Measurements from ENCODE around the gene WDR54.
A peak's percentile ranks its signal among the peaks of the same experiment; 100 is the strongest.
"Not testable (repeated sequence)": the region's sequence is repeated elsewhere in the genome, so short reads cannot be mapped to it uniquely, and the experiment has no call there.

WDR54 gene

GRCh38 chr2:74470742-74471141 lies 49.2 kb downstream of the WDR54 start:
- H3K4me1 ChIP-seq (ENCODE audit: control insufficient read depth, insufficient read depth, low read length); CTCF ChIA-PET; H3K4me3 ChIP-seq (ENCODE audit: low read depth, low read length); H3K9me3 ChIP-seq (ENCODE audit: control insufficient read depth, insufficient read depth, low read depth, low read length); H3K27ac ChIP-seq (ENCODE audit: extremely low read depth, low read depth, low read length): not testable (repeated sequence)
- 0 out of 2 replicates have a peak, but pooled peaks have one; percentile 14 for TF ChIP-seq ZNF362 (tag by site-specific recombination; IDR thresholded peaks at IDR 0.05)
- peaks cover 8 to 17% of the 10 kb centered on the region in 2 experiments; a peak in 2 of 3 replicates for H3K36me3 ChIP-seq (ENCODE audit: control insufficient read depth in 2 of 2, insufficient read depth in 1 of 2, low read length in 2 of 2)
- POLR2A ChIA-PET: interaction anchor here (1.0 to 4.0 kb wide), 3 partner anchors 10 to 59 kb away, joined by 3 to 44 read pairs (median 13); partner anchors contain the start of genes AUP1, HTRA2 and WBP1

- H3K9me3 ChIP-seq (ENCODE audit: control insufficient read depth, insufficient read depth, low read depth, low read length): no peaks in the 10 kb centered on the region
- peaks cover 14 to 23% of the 10 kb centered on the region in 2 experiments; a peak in 2 of 3 replicates for H3K36me3 ChIP-seq (ENCODE audit: control insufficient read depth in 2 of 2, insufficient read depth in 1 of 2, low read length in 2 of 2)
- H3K27ac ChIP-seq (ENCODE audit: extremely low read depth, low read depth, low read length): peak overlapping the region; percentile 87
- peak overlapping the region; percentile 55 for H3K4me3 ChIP-seq (ENCODE audit: low read depth, low read length)
- CTCF ChIA-PET: no interaction called here
- TF ChIP-seq ZNF600 (tag by site-specific recombination; IDR thresholded peaks at IDR 0.05): no peak
- no peak for TF ChIP-seq SP7 (tag by site-specific recombination; IDR thresholded peaks at IDR 0.05)
- TF ChIP-seq ZNF362 (tag by site-specific recombination; IDR thresholded peaks at IDR 0.05): peak; percentile 92
- 0 out of 2 replicates have a peak, but pooled peaks cover 2% of the 10 kb centered on the region for H3K4me1 ChIP-seq (ENCODE audit: control insufficient read depth, insufficient read depth, low read length)
- POLR2A ChIA-PET: interaction anchor here (0.6 to 4.0 kb wide), 8 partner anchors 10 to 293 kb away, joined by 3 to 44 read pairs (median 4); partner anchors contain the start of genes AUP1, CCDC142, HTRA2 and TTC31
Observed at GRCh38 chr2:74471332-74472065, 50.0 kb downstream of the WDR54 start.

GRCh38 chr2:74472086-74472944 lies 50.8 kb downstream of the WDR54 start, which contains the start of gene MRPL53:
Gene MRPL53, minus strand, starts transcription at chr2:74472680. Its CDS starts 20 bp downstream, at chr2:74472660.
- ChIA-PET POLR2A (interaction anchor here (0.9 to 4.0 kb wide), 9 partner anchors 9 to 118 kb away, joined by 3 to 44 read pairs (median 5); partner anchors contain the start of genes AUP1, CCDC142, HTRA2 and INO80B), CTCF (interaction anchor here (0.8 to 1.5 kb wide), 4 partner anchors 10 to 195 kb away, joined by 3 to 14 read pairs (median 3); partner anchors contain the start of genes CCDC142, INO80B and TTC31)
- 0 out of 2 replicates have a peak, but pooled peaks cover 2% of the 10 kb centered on the region for H3K4me1 ChIP-seq (ENCODE audit: control insufficient read depth, insufficient read depth, low read length)
- TF ChIP-seq ZBTB21 (tag by site-specific recombination; IDR thresholded peaks at IDR 0.05) (peak; percentile 58; the same call in 1 of the 2 replicates), ZSCAN18 (tag by site-specific recombination; IDR thresholded peaks at IDR 0.05) (no peak), ZNF362 (tag by site-specific recombination; IDR thresholded peaks at IDR 0.05) (no peak), ZNF155 (tag by site-specific recombination; IDR thresholded peaks at IDR 0.05) (no peak), ZNF398 (tag by site-specific recombination; IDR thresholded peaks at IDR 0.05) (no peak), ZNF639 (tag by site-specific recombination; IDR thresholded peaks at IDR 0.05) (no peak; the same call in none of the 2 replicates), FEZF1 (tag by site-specific recombination; IDR thresholded peaks at IDR 0.05) (no peak), ZNF623 (tag by site-specific recombination; IDR thresholded peaks at IDR 0.05) (no peak), ZEB2 (tag by site-specific recombination; IDR thresholded peaks at IDR 0.05) (0 out of 2 replicates have a peak, but pooled peaks have one; percentile 40), ZNF202 (tag by site-specific recombination; IDR thresholded peaks at IDR 0.05; ENCODE audit: borderline replicate concordance) (no peak), SALL2 (tag by site-specific recombination; IDR thresholded peaks at IDR 0.05; ENCODE audit: borderline replicate concordance) (no peak)

More at GRCh38 chr2:74472086-74472944, 50.8 kb downstream of the WDR54 start, which contains the start of gene MRPL53:
- Histone ChIP-seq H3K36me3 (ENCODE audit: control insufficient read depth in 2 of 2, insufficient read depth in 1 of 2, low read length in 2 of 2) (peaks cover 18 to 31% of the 10 kb centered on the region in 2 experiments; a peak in 2 of 3 replicates), H3K9me3 (ENCODE audit: control insufficient read depth, insufficient read depth, low read depth, low read length) (no peaks in the 10 kb centered on the region), H3K4me3 (ENCODE audit: low read depth, low read length) (peak within 1 kb of the TSS; percentile 55), H3K27ac (ENCODE audit: extremely low read depth, low read depth, low read length) (peak within 1 kb of the TSS; percentile 87)
